Iris pigment epithelial cell (primary cell): ENCODE measurements around the gene HMGCL.
A peak's percentile ranks its signal among the peaks of the same experiment; 100 is the strongest.
"Not testable (repeated sequence)": the region's sequence is repeated elsewhere in the genome, so short reads cannot be mapped to it uniquely, and the experiment has no call there.

Experiments
- DNase-seq: peaks from one replicate; pipeline ENCODE4 v3.0.0-alpha.2; 2011; ENCODE audit warnings: low read depth

Gene HMGCL

GRCh38 chr1:23826590-23826989 lies 1.4 kb upstream of the HMGCL start:
- not testable (repeated sequence) for DNase-seq

GRCh38 chr1:23825762-23826522 lies 713 bp upstream of the HMGCL start:
- no peak for DNase-seq

- DNase-seq, result no peak
Observed at GRCh38 chr1:23824711-23825075, 536 bp downstream of the HMGCL start.

- DNase-seq, result no peak
Observed at GRCh38 chr1:23823767-23824166, 1.5 kb downstream of the HMGCL start.

GRCh38 chr1:23817633-23818032 lies 7.6 kb downstream of the HMGCL start:
- DNase-seq, result no peak

GRCh38 chr1:23816906-23817305 lies 8.3 kb downstream of the HMGCL start:
- DNase-seq, result no peak

GRCh38 chr1:23816361-23816760 lies 8.9 kb downstream of the HMGCL start:
- no peak for DNase-seq

GRCh38 chr1:23814016-23814415 lies 11.2 kb downstream of the HMGCL start:
- peak; percentile 30 for DNase-seq

GRCh38 chr1:23810818-23811540 lies 14.2 kb downstream of the HMGCL start:
- DNase-seq, result peak; percentile 46

- DNase-seq, result peak; percentile 64
Observed at GRCh38 chr1:23809751-23810171, 15.5 kb downstream of the HMGCL start.

- DNase-seq, result peak; percentile 50
Observed at GRCh38 chr1:23807453-23807852, 17.8 kb downstream of the HMGCL start.

GRCh38 chr1:23806280-23806679 lies 18.9 kb downstream of the HMGCL start:
- DNase-seq, result no peak

- DNase-seq, result no peak
Observed at GRCh38 chr1:23805025-23805424, 20.2 kb downstream of the HMGCL start.

- DNase-seq, result no peak
Observed at GRCh38 chr1:23804183-23804835, 20.9 kb downstream of the HMGCL start.

- no peak for DNase-seq
Observed at GRCh38 chr1:23803674-23804073, 21.6 kb downstream of the HMGCL start.

- not testable (repeated sequence) for DNase-seq
Observed at GRCh38 chr1:23802809-23803342, 22.4 kb downstream of the HMGCL start.

- no peak for DNase-seq
Observed at GRCh38 chr1:23801876-23802275, 23.4 kb downstream of the HMGCL start.

- no peak for DNase-seq
Observed at GRCh38 chr1:23801338-23801748, 23.9 kb downstream of the HMGCL start.

- DNase-seq, result peak; percentile 95
Observed at GRCh38 chr1:23800400-23801337, 24.6 kb downstream of the HMGCL start, which contains the start of gene GALE. Gene GALE, minus strand, starts transcription at chr1:23800754. Its CDS starts 1,747 bp downstream, at chr1:23799007.

GRCh38 chr1:23799570-23800399 lies 25.4 kb downstream of the HMGCL start:
- peak; percentile 82 for DNase-seq

- no peak for DNase-seq
Observed at GRCh38 chr1:23799255-23799569, 26.0 kb downstream of the HMGCL start.
